Chondrocyte (in vitro differentiated cells): ENCODE results near the gene PCDHB14. TPM values are rescaled to one million over a fixed set of nuclear protein-coding genes. Genes with fewer than 3 reads are reported as not detected.

Experiments
- DNase-seq: peaks from one replicate; pipeline ENCODE4 v3.0.0; 2021; ENCODE audit warnings: mixed read lengths, low spot score
- H3K27ac Mint-ChIP-seq: one replicate; pipeline ENCODE4 v1.8.0; 2021; ENCODE audit warnings: mild to moderate bottlenecking, moderate library complexity, mixed read lengths; ENCODE audit not compliant: unreplicated experiment
- H3K27me3 Mint-ChIP-seq: 2 replicates; pipeline ENCODE4 v1.8.0; 2021; ENCODE audit warnings: low read depth, mixed read lengths
- H3K36me3 Mint-ChIP-seq: 2 replicates; pipeline ENCODE4 v1.8.0; 2021; ENCODE audit warnings: low read depth, mixed read lengths
- H3K4me1 Mint-ChIP-seq: 2 replicates; pipeline ENCODE4 v1.8.0; 2021; ENCODE audit warnings: low read depth, mild to moderate bottlenecking, mixed read lengths
- H3K4me3 Mint-ChIP-seq: one replicate; pipeline ENCODE4 v1.8.0; 2021; ENCODE audit warnings: mild to moderate bottlenecking, moderate library complexity, mixed read lengths; ENCODE audit not compliant: unreplicated experiment
- H3K9me3 Mint-ChIP-seq: 2 replicates; pipeline ENCODE4 v1.8.0; 2021; ENCODE audit warnings: low read depth, mixed read lengths
- total RNA-seq: library from RNA; stranded (reverse); gene quantifications from 3 replicates; pipeline ENCODE4 v1.2.1, GENCODE V29; 2021
- TF ChIP-seq, protein P1 (sequence below): fragments of 200-600 bp; sonication (generic); IDR thresholded peaks from 2 replicates; pipeline ENCODE4 v1.5.0; 2021; ENCODE audit warnings: antibody characterized with exemption, mild to moderate bottlenecking, moderate library complexity

The PCDHB14 gene
- total RNA-seq, 1 donor from 2014 or later, result 4.0 TPM

DNA sequence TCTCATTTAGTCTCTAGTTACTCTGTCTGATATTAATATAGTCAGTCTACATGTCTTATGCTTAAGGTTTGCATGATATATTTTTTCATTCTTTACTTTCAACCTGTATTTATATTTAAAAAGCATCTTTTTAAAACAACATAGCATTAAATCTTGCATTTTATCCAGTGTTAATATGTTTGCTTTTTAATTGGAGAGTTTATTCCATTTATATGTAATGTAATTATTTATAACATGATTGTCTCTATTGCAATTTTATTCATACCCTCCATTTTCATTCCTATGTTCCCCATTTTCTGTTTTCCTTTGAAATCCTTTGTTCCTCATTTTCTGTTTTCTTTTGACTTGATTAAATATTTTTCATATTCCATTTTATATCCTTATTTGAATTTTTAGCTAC lies 35.3 kb downstream of the PCDHB14 start:
- TF ChIP-seq, protein P1, sequence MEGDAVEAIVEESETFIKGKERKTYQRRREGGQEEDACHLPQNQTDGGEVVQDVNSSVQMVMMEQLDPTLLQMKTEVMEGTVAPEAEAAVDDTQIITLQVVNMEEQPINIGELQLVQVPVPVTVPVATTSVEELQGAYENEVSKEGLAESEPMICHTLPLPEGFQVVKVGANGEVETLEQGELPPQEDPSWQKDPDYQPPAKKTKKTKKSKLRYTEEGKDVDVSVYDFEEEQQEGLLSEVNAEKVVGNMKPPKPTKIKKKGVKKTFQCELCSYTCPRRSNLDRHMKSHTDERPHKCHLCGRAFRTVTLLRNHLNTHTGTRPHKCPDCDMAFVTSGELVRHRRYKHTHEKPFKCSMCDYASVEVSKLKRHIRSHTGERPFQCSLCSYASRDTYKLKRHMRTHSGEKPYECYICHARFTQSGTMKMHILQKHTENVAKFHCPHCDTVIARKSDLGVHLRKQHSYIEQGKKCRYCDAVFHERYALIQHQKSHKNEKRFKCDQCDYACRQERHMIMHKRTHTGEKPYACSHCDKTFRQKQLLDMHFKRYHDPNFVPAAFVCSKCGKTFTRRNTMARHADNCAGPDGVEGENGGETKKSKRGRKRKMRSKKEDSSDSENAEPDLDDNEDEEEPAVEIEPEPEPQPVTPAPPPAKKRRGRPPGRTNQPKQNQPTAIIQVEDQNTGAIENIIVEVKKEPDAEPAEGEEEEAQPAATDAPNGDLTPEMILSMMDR, result no peak
- H3K4me1 Mint-ChIP-seq, result no peaks in the 10 kb centered on the region
- no peak overlapping the region for H3K27ac Mint-ChIP-seq
- DNase-seq, result no peak
- peaks cover 70% of the 10 kb centered on the region for H3K36me3 Mint-ChIP-seq
- H3K9me3 Mint-ChIP-seq, result peaks cover 82% of the 10 kb centered on the region
- H3K4me3 Mint-ChIP-seq, result no peak overlapping the region
- H3K27me3 Mint-ChIP-seq, result no peaks in the 10 kb centered on the region

DNA sequence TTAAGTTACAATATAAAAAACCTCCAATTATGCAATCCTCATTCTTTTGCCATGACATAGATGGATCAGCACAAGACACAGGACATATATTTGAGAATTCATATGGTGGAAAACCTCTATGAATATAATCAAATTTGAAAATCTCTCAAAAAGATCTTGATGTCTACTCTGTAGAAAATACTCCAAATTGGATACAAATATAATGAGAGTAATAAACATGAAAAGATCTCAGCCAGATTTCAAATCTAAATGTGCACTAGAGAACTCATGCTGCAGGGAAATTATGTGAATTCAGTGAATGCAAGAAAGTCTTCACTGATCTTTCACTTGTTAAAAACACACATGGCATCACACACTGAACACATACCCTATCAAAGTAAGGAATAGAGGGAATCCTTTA lies 35.8 kb downstream of the PCDHB14 start:
- Mint-ChIP-seq H3K9me3 (peaks cover 80% of the 10 kb centered on the region), H3K27me3 (no peaks in the 10 kb centered on the region), H3K36me3 (peaks cover 73% of the 10 kb centered on the region), H3K27ac (no peak overlapping the region), H3K4me1 (no peaks in the 10 kb centered on the region), H3K4me3 (no peak overlapping the region)
- TF ChIP-seq, protein P1, result no peak
- DNase-seq, result no peak

DNA sequence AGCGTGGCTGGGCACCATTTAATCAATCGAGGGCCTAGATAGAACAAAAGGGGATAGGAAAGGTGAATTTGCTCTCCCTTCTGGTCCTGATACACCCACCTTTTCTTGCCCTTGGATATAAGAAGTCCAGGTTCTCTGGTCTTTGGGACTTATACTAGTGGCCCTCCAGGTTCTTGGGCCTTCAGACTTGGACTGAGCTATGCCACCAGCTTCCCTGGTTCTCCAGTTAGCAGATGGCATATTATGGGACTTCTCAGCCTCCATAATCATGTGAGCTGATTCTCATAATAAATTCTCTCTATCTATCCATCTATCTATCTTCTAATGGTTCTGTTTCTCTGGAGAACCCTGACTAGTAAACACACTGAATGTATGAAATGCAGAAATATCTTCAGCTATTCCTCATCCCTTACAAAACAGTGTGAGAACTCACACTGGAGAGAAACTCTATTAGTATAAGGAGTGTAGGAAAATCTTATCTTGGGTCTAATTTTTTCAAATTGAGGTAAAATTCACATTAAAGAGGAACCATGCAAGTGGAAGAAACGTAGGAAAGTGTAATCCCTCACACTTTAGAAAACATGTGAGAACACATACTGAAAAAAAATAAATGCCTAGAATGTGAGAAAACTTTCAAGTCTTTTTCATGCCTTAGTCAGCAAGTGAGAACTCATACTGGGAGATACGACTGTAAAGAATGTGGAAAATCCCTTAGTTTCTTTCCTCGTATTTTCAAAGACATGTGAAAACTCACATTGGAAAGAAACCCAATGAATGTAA lies 37.5 kb downstream of the PCDHB14 start:
- Mint-ChIP-seq H3K27ac (no peak overlapping the region), H3K27me3 (no peaks in the 10 kb centered on the region), H3K9me3 (peaks cover 76% of the 10 kb centered on the region), H3K4me1 (no peaks in the 10 kb centered on the region), H3K4me3 (no peak overlapping the region), H3K36me3 (peaks cover 69% of the 10 kb centered on the region)
- TF ChIP-seq, protein P1, result no peak
- no peak for DNase-seq

GRCh38 chr5:141261238-141261546 lies 38.0 kb downstream of the PCDHB14 start:
- H3K27me3 Mint-ChIP-seq, result no peaks in the 10 kb centered on the region
- no peak overlapping the region for H3K27ac Mint-ChIP-seq
- peaks cover 76% of the 10 kb centered on the region for H3K9me3 Mint-ChIP-seq
- TF ChIP-seq, protein P1, result no peak
- no peak for DNase-seq
- peaks cover 69% of the 10 kb centered on the region for H3K36me3 Mint-ChIP-seq
- no peaks in the 10 kb centered on the region for H3K4me1 Mint-ChIP-seq
- H3K4me3 Mint-ChIP-seq, result no peak overlapping the region

GRCh38 chr5:141269195-141269594 lies 46.1 kb downstream of the PCDHB14 start:
- Mint-ChIP-seq H3K27ac (no peak overlapping the region), H3K4me3 (no peak overlapping the region), H3K4me1 (no peaks in the 10 kb centered on the region), H3K27me3 (no peaks in the 10 kb centered on the region), H3K9me3 (peaks cover 76% of the 10 kb centered on the region), H3K36me3 (peaks cover 44% of the 10 kb centered on the region)
- TF ChIP-seq, protein P1, result no peak
- no peak for DNase-seq
